GM18507 (cell line): ENCODE measurements around the gene STH.

ENCODE experiments used
- DNase-seq: peaks from one replicate; pipeline ENCODE4 v3.0.0; 2011; ENCODE audit warnings: low read depth; ENCODE audit not compliant: insufficient read length; ENCODE audit errors: extremely low spot score
- FAIRE-seq: peaks from 2 replicates; lab custom pipeline; 2011; peaks lifted over from hg19 to GRCh38; lab: Jason Lieb, UNC

STH gene

GRCh38 chr17:45965812-45966211 is 33.2 kb upstream of the STH start:
- no peak for DNase-seq
- no peak for FAIRE-seq

- no peak for DNase-seq
- no peak for FAIRE-seq
Measured at GRCh38 chr17:45966606-45967280, 32.3 kb upstream of the STH start.

DNA sequence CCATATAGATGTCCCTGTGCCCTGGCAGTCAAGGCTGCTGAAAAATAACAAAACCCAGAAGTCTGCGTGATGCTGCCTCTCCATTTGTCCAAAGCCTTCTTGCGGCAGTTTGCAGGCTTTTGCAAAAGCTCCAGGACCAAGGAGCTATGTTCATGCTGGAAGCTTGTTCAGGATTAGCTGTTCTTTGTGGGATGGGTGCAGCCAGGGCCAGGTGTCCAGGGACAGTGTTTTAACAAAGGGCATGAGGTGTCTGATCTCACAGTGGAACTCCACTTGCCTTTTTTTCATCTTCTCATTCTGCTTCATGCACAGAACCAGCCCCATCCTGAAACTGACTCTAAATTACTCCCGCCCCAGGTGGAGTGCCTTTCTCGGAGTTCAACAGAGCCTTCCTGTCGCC is 31.7 kb upstream of the STH start:
- DNase-seq, result no peak
- no peak for FAIRE-seq

DNA sequence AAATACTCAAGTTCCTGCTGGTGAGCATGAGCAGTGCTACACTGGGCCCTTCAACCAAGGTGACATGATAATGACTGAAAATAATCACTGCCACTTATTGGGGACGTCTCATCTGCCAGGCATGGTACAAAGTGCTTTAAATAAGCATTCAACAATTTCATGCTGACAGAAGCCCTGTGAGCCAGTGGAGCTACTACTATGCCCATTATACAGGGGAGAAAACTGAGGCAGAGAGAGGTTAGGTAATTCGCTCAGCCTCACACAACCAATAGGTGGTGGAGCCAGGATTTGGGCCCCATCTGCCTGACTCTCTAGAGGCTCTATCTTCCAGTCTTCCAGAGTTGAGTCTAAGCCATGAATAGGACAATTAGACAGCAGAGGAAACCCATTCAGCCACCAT is 30.3 kb upstream of the STH start:
- FAIRE-seq (no peak), DNase-seq (no peak)

GRCh38 chr17:45969726-45970125 is 29.3 kb upstream of the STH start:
- no peak for FAIRE-seq
- DNase-seq, result no peak

DNA sequence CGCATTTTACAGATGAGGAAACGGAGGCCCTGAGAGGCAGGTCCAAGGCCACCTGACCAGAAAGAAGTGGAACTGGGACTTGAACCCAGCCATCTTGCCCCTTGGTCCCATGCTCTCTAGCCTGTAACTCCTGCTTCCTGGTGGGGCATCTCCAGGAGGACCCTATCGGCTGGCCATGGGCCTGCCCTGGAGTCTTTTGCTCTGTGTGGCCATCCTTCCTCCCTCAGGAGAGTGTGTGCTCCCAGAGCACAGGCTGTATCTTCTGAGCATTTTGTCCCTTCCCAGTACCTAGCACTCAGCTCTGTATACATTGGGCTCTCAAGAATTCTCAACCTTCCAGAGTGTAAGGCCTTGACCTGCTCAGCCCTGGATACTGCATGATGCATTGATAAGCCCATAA is 28.4 kb upstream of the STH start:
- no peak for DNase-seq
- no peak for FAIRE-seq

- FAIRE-seq (no peak), DNase-seq (no peak)
Measured at GRCh38 chr17:45971698-45972141, 27.3 kb upstream of the STH start.

GRCh38 chr17:45972531-45972930 is 26.5 kb upstream of the STH start:
- DNase-seq, result no peak
- no peak for FAIRE-seq

- FAIRE-seq, result no peak
- no peak for DNase-seq
Measured at GRCh38 chr17:45973099-45973780, 25.8 kb upstream of the STH start.

DNA sequence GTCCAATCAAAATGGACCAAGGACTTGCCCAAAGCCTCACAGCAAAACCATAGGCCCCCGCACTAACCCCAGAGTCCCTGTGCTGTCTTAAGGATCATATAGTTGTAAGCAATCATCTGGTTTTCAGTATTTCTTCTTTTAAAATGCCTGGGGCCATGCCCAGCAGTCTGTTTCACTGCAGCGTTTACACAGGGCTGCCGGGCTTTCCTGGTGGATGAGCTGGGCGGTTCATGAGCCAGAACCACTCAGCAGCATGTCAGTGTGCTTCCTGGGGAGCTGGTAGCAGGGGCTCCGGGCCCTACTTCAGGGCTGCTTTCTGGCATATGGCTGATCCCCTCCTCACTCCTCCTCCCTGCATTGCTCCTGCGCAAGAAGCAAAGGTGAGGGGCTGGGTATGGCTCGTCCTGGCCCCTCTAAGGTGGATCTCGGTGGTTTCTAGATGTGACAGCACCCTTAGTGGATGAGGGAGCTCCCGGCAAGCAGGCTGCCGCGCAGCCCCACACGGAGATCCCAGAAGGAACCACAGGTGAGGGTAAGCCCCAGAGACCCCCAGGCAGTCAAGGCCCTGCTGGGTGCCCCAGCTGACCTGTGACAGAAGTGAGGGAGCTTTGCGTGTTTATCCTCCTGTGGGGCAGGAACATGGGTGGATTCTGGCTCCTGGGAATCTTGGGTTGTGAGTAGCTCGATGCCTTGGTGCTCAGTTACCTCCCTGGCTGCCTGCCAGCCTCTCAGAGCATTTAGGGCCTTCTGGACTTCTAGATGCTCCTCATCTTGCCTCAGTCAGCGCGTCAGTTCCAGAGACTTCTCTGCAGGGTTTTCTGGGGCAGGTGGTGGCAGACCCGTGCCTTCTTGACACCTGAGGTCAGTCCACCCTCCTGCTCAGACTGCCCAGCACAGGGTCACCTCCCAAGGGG is 24.8 kb upstream of the STH start:
- no peak for FAIRE-seq
- no peak for DNase-seq

GRCh38 chr17:45974916-45975630 is 24.0 kb upstream of the STH start:
- DNase-seq (no peak), FAIRE-seq (no peak)

DNA sequence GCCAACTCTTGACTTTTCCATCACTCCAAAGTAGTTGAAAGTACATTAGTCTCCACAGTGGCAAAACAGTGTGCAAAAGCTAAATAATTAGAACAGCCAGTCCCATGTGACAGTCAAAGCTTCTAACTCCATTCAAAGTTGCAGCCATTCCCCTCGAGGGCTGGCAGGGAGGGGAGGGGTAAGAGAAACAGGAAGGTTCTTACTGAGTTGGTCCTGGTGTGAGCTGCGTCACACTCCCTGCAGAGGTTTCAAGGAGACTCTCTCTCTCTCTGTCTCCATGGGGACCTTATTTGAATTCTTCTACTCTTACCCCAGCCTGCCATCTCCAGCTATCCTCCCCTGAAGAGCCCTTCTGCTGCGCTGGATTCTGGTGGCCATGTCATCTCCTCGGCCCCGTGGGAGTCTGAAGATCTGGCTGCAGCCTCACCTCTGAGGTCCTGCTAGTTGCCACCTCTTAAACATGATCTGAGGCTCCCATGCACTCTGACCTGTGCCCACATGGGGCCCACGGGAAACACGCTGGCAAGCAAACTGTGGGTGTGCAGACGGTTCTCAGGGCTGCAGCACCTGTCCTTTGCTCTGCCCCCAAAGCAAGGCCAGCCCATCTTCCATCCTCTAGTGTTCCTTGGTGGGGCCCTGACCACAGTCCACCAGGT is 23.3 kb upstream of the STH start:
- no peak for FAIRE-seq

GRCh38 chr17:45976391-45976754 is 22.7 kb upstream of the STH start:
- FAIRE-seq (no peak), DNase-seq (no peak)

More for the DNA sequence above, 23.3 kb upstream of the STH start:
- DNase-seq, result no peak

DNA sequence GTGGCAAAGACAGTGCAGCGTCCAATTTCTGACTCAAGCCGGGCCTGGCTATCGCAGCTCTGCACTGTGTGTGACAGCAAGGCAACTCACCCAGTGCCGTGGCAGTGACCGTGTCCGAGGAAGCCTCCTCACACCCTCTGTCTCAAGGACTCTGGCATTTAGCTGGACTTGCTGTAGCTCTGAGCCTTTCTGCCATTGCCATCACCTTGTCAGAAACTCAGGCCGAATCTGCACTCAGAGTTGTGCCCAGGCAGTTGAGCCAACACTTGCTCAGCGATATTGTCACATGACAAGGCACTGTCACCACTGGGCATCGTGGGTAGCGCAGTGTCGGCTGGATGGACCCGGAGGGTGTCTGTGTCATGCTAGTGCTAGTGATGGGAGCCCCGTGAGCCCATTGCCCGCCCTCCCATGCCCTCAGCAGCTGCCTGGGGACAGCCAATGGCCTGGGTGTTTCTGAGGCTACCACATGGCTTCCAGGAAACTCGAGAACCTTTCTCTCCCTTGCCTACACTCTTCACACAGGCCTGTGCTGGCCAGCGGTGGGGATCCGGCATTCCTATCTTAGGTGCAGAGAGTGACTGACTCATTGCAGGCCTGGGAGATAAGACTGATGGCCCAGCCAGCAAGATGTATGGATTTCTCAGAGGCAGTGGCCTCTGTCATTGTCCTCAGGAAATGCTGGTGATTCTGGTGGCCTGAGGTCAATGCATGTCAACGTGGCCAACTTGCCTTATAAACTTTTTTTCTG is 22.1 kb upstream of the STH start:
- FAIRE-seq (no peak), DNase-seq (no peak)

DNA sequence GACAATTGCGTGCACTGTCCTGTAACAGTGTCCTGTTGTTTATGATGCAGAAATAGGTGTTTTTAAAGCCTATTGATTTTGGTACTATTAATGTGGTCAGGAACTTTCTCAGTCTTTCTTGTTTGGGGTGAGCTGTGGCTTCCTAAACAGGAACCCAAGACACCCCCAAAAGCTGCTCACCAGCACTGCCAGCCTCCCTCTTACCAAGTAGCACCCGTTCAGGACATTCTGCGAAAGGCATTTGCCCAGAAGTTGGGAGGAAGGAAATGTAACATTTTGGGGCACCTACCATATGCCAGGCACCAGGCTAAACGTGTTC is 21.6 kb upstream of the STH start:
- FAIRE-seq, result no peak
- no peak for DNase-seq

GRCh38 chr17:45977976-45978626 is 20.9 kb upstream of the STH start:
- FAIRE-seq (no peak), DNase-seq (no peak)

DNA sequence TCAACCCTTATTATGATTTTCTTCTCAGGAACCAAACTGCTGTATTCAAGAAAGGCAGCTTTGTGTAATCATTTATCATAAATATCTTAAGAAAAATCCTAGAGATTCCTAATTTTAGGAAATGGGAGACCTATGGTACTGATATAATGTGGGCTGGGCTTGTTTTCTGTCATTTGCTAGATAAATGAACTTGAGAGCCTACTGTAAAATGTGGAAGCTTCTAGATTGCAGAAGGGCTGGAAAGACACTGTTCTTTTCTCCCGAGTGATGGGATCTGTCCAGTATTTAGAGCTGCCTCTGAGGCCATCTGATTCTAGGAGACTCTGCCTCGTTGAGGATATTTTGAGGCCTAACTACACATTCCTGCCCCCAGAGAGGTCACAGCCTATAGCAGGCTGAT is 19.9 kb upstream of the STH start:
- DNase-seq (no peak), FAIRE-seq (no peak)

DNA sequence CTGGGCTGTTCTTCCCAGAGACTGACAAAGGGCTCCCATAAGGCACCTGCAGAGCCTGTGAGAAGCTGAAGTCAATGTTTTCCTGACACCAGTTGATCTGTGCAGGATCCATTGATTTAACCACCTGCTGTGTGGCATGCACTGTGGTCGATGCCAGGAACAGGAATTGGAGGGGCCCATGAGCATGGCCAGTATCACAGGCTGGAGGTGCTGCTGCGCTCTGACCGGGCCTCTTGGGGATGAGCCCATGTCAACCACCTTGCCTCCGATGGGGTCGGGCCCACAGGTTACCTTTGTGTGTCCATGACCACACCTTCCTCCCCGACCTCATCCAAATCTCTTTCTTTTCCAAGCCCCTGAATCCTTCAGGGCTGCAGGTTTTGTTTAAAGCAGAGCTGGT is 18.2 kb upstream of the STH start:
- FAIRE-seq (no peak), DNase-seq (no peak)
